HG03103 (cell line): ENCODE results near the gene NNAT.

Source experiments
- ATAC-seq: cut with Tn5 transposase; IDR thresholded peaks from one replicate; pipeline ENCODE4 v1.9.1; 2021; ENCODE audit warnings: low read depth; ENCODE audit not compliant: unreplicated experiment

The NNAT gene

GRCh38 chr20:37501940-37502339 is 19.1 kb upstream of the NNAT start:
- no peak for ATAC-seq

- ATAC-seq: no peak
Observed at GRCh38 chr20:37502654-37503053, 18.4 kb upstream of the NNAT start.

GRCh38 chr20:37503256-37503927 is 17.7 kb upstream of the NNAT start:
- ATAC-seq: no peak

GRCh38 chr20:37504404-37505096 is 16.5 kb upstream of the NNAT start:
- no peak for ATAC-seq

GRCh38 chr20:37505263-37506151 is 15.5 kb upstream of the NNAT start:
- no peak for ATAC-seq

GRCh38 chr20:37506152-37506725 is 14.8 kb upstream of the NNAT start:
- ATAC-seq: no peak

- ATAC-seq: no peak
Observed at GRCh38 chr20:37510226-37510625, 10.8 kb upstream of the NNAT start.

- ATAC-seq: no peak
Observed at GRCh38 chr20:37511610-37512275, 9.3 kb upstream of the NNAT start.

GRCh38 chr20:37513779-37514359 is 7.2 kb upstream of the NNAT start:
- ATAC-seq: no peak

- ATAC-seq: no peak
Observed at GRCh38 chr20:37515876-37516275, 5.2 kb upstream of the NNAT start.

GRCh38 chr20:37516811-37517750 is 4.0 kb upstream of the NNAT start:
- no peak for ATAC-seq

GRCh38 chr20:37518059-37518458 is 3.0 kb upstream of the NNAT start:
- no peak for ATAC-seq

- no peak for ATAC-seq
Observed at GRCh38 chr20:37518606-37519507, 2.2 kb upstream of the NNAT start.

- ATAC-seq: no peak
Observed at GRCh38 chr20:37519508-37520418, 1.3 kb upstream of the NNAT start.

GRCh38 chr20:37520419-37520955 is 563 bp upstream of the NNAT start:
- ATAC-seq: no peak

- no peak for ATAC-seq
Observed at GRCh38 chr20:37522260-37523011, 1.4 kb downstream of the NNAT start.
